AG04449 (cell line): ENCODE data around the gene TP53RK.

ENCODE experiments used
- CTCF ChIA-PET: fragments of 350-600 bp; formaldehyde crosslinking; extraction: SDS; loops from one replicate; lab custom pipeline; 2021; ENCODE audit warnings: antibody characterized with exemption; lab: Yijun Ruan, JAX
- POLR2A ChIA-PET: fragments of 400-600, 350-600 bp; formaldehyde crosslinking; extraction: SDS; loops from one replicate; lab custom pipeline; 2020; ENCODE audit warnings: antibody characterized with exemption, inconsistent platforms; lab: Yijun Ruan, JAX
- DNase-seq: peaks from one replicate; pipeline ENCODE4 v3.0.0-alpha.2; 2010; ENCODE audit warnings: low read depth, low spot score
- H3K4me3 ChIP-seq: 2 replicates; pipeline ENCODE4 v1.5.1; 2011; ENCODE audit warnings: low read depth, mild to moderate bottlenecking, control low read depth, low read length
- TF ChIP-seq, protein P1 (sequence below): IDR thresholded peaks from one replicate; pipeline ENCODE4 v1.5.1; 2011; ENCODE audit warnings: mild to moderate bottlenecking, moderate library complexity, low read length, control low read depth, inconsistent platforms; ENCODE audit not compliant: insufficient read depth; ENCODE audit errors: missing control alignments

TP53RK gene

DNA sequence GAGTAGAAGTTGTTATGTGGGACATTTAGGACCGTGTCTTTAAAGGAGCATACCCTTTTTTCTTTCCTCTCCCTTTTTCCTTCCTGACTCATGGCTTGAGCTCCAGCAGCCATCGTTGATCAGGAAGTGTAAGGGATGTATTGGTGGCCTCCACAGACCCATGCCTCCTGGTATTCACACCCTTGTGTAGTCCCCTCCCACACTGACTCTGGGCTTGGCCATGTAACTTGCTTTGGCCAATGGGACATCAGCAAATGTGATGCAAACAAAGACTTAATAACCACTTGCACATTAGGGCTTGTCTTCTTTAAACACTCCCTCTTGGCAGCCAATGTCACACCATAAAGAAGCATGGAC, 19.0 kb downstream of the TP53RK start:
- CTCF ChIA-PET = interaction anchor here (4.8 kb wide), 1 partner anchor 10 kb away, joined by 25 read pairs; no protein-coding TSS in a partner anchor
- no peak for DNase-seq
- POLR2A ChIA-PET = no interaction called here
- no peak overlapping the region for H3K4me3 ChIP-seq
- TF ChIP-seq, protein P1, sequence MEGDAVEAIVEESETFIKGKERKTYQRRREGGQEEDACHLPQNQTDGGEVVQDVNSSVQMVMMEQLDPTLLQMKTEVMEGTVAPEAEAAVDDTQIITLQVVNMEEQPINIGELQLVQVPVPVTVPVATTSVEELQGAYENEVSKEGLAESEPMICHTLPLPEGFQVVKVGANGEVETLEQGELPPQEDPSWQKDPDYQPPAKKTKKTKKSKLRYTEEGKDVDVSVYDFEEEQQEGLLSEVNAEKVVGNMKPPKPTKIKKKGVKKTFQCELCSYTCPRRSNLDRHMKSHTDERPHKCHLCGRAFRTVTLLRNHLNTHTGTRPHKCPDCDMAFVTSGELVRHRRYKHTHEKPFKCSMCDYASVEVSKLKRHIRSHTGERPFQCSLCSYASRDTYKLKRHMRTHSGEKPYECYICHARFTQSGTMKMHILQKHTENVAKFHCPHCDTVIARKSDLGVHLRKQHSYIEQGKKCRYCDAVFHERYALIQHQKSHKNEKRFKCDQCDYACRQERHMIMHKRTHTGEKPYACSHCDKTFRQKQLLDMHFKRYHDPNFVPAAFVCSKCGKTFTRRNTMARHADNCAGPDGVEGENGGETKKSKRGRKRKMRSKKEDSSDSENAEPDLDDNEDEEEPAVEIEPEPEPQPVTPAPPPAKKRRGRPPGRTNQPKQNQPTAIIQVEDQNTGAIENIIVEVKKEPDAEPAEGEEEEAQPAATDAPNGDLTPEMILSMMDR = no peak

DNA sequence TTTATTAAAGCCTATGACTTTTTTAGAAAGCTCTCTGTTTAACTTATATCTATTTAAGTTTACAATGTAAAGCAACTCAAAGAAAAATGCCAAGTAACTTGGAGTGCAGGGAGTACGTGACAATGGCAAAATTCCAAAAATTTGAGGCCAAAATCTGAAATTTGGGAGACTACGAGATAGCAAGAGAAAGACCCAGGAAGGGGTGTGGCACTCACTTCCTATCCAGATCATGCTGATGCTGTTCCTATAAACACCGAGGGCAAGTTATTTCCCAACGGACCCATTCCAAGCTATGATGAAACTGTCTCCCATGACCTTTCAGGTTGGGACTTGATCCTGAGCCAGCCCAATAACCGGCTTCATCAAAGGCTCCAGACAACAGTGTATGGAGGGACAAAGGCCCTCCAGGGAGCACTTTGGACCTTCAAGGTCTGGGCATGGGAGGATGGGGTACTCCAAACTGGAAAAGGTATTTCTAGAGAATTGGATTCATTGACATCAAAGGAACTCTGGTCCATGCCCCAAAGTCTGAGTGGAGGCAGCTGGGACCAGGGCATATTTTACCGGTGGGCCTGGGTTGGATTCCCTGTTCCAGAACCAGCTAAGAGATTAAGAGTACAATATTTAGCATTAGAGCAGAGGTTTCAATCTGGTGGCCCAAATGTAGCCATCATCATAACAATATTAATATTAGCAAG, 22.3 kb downstream of the TP53RK start:
- ChIA-PET CTCF (interaction anchor here (4.8 kb wide), 1 partner anchor 13 kb away, joined by 25 read pairs; no protein-coding TSS in a partner anchor), POLR2A (no interaction called here)

DNA sequence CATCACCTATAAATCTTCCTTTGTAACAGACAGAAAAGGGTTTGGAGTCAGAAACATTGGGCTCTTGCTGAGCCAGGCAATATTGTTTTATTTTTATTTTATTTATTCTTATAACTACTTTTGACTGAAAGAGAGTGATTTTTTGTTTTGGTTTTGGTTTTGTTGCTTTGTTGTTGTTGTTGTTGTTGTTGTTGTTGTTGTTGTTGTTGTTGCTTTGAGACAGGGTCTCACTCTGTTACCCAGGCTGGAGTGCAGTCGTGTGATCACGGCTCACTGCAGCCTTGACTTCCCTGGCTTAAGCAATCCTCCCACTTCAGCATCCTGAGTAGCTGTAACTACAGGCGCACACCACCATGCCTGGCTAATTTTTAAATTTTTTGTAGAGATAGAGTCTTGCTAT, 22.9 kb downstream of the TP53RK start:
- DNase-seq = no peak
- H3K4me3 ChIP-seq = no peak overlapping the region
- ChIA-PET POLR2A (no interaction called here), CTCF (interaction anchor here (4.8 kb wide), 1 partner anchor 14 kb away, joined by 25 read pairs; no protein-coding TSS in a partner anchor)
- TF ChIP-seq, protein P1 = no peak

More for the DNA sequence above, 22.3 kb downstream of the TP53RK start:
- H3K4me3 ChIP-seq = no peak overlapping the region
- no peak for DNase-seq
- TF ChIP-seq, protein P1 = no peak

DNA sequence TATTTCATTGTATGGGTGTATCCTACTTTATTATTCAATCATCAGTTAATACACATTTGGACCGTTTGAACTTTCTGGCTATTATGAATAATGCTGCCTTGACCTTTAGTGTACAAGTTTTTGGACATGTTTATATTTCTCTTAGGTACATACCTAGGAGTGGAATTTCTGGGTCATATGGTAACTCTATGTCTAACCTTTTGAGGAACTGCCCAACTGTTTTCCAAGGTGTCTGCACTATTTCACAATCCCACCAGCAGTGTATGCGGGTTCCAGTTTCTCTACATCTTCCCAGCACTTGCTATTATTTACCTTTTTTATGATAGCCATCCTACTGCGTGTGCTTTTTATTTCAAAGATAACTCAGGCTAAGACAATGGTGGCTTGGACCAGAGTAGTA, 23.6 kb downstream of the TP53RK start:
- H3K4me3 ChIP-seq = no peak overlapping the region
- TF ChIP-seq, protein P1 = no peak
- ChIA-PET POLR2A (no interaction called here), CTCF (interaction anchor here (4.8 kb wide), 1 partner anchor 15 kb away, joined by 25 read pairs; no protein-coding TSS in a partner anchor)
- DNase-seq = no peak

DNA sequence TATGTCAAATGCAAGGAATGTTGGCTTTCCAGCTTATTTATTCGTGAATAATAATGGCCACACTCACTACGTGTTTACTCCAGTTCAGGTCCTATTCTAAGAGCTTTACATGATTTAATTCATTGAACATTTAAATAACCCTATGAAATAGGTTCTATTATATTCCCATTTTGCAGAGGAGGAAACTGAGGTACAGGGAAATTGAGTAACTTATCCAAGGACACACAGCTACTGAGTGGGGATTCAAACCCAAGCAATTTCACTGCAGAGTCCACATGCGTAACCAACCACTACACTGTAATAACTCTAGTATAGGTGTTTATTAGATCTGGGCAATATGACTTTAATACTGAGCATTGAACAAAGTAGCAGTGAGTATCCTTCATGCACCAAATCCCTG, 25.7 kb downstream of the TP53RK start:
- no peak for DNase-seq
- ChIA-PET POLR2A (no interaction called here), CTCF (no interaction called here)
- TF ChIP-seq, protein P1 = no peak
- no peak overlapping the region for H3K4me3 ChIP-seq

DNA sequence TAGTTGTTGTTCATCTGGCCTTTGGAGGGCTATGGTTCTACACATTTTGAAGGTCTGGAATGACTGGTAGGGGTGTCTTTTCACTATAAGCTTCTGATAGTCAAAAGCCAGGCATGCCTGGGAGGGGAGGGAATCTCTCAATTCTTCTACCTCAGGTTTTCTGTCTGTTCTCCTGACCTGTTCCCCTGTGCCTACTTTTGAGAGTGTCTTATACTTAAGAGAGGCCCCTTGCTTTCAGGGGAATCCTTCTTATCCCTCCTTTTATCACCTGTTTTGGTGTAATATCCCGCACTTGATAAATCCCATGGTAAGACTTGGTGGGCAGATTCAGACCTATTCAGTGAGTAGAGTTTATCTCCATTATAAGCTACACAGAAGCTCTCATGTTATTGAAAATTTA, 27.6 kb downstream of the TP53RK start:
- CTCF ChIA-PET = interaction anchor here (1.7 kb wide), 1 partner anchor 19 kb away, joined by 5 read pairs; no protein-coding TSS in a partner anchor
- DNase-seq = no peak
- POLR2A ChIA-PET = no interaction called here
- H3K4me3 ChIP-seq = no peak overlapping the region
- TF ChIP-seq, protein P1 = no peak
